Sigmoid colon (tissue), 7 donors: ENCODE measurements around the gene STK24. TPM values are rescaled to one million over a fixed set of nuclear protein-coding genes. Genes with fewer than 3 reads are reported as not detected.

Experiments
- DNase-seq: peaks from one replicate; pipeline ENCODE4 v3.0.0-alpha.2; 2019
- H3K27ac ChIP-seq, 4 donors: fragments of 200-600 bp; sonication (generic); one replicate each; pipeline ENCODE4 v1.5.1; 2016 to 2019; ENCODE audit warnings: mild to moderate bottlenecking in 1 of 4
- H3K27me3 ChIP-seq, 3 donors: fragments of 200-600 bp; sonication (generic); one replicate each; pipeline ENCODE4 v1.5.1; 2019; ENCODE audit warnings: mild to moderate bottlenecking in 1 of 3
- H3K36me3 ChIP-seq, 4 donors: fragments of 200-600 bp; sonication (generic); one replicate each; pipeline ENCODE4 v1.5.1; 2016 to 2019
- H3K4me1 ChIP-seq, 4 donors: fragments of 200-600 bp; sonication (generic); one replicate each; pipeline ENCODE4 v1.5.1; 2017 to 2019
- H3K4me3 ChIP-seq, 4 donors: fragments of 200-600 bp; sonication (generic); one replicate each; pipeline ENCODE4 v1.5.1; 2017 to 2019; ENCODE audit warnings: mild to moderate bottlenecking in 2 of 4, moderate library complexity in 1 of 4
- H3K9me3 ChIP-seq, 4 donors: fragments of 200-600 bp in 3 of 4; sonication (generic) in 3 of 4; one replicate each; pipeline versions ENCODE4 v1.5.1 to v1.6.1; 2013 to 2019
- CTCF ChIP-seq, 4 experiments: fragments of 450-650 bp in 3 of 4; fragments of 200-600 bp in 1 of 4; IDR thresholded peaks; one replicate each; pipeline ENCODE4 v1.5.1; 2016 to 2019; ENCODE audit warnings: antibody characterized with exemption in 4 of 4, mild to moderate bottlenecking in 3 of 4, moderate library complexity in 2 of 4
- EP300 ChIP-seq, 4 donors: sonication (generic); formaldehyde crosslinking; IDR thresholded peaks; one replicate each; pipeline ENCODE4 v1.6.1; 2017; ENCODE audit warnings: antibody characterized with exemption in 4 of 4
- POLR2A ChIP-seq, 2 donors: fragments of 450-650 bp; IDR thresholded peaks; one replicate each; pipeline ENCODE4 v1.6.1; 2016; ENCODE audit warnings: antibody characterized with exemption in 2 of 2, mild to moderate bottlenecking in 2 of 2, moderate library complexity in 2 of 2
- POLR2AphosphoS5 ChIP-seq, 4 donors: sonication (generic); formaldehyde crosslinking; IDR thresholded peaks; one replicate each; pipeline ENCODE4 v1.6.1; 2017; ENCODE audit warnings: antibody characterized with exemption in 4 of 4
- WGBS, 2 donors: extraction: QIAGEN DNeasy Blood & Tissue Kit; methylation state at CpG; one replicate each; pipeline ENCODE4 v1.1.7; 2013; 5-methylcytosine and 5-hydroxymethylcytosine counted together
- intact Hi-C: fragments of 100-400 bp; cut with DNase I; formaldehyde crosslinking; loops from one replicate; pipeline ENCODE4 v1.15.1; 2023
- polyA plus RNA-seq, 3 donors: library from polyadenylated mRNA; stranded (reverse); fragments of 200-250 nt; gene quantifications; one replicate each; pipeline ENCODE4 v1.2.3, GENCODE V29; 2013
- total RNA-seq, 4 donors: library from RNA; depleted of rRNA; stranded (reverse); fragments of >200 nt; gene quantifications; one replicate each; pipeline ENCODE4 v1.1.0, GENCODE V29; 2016
- donor health status: healthy with polysubstance abuse.
- donor health status: Bipolar disorder and iron deficiency.
- donor health status: healthy.

Gene STK24
- total and polyA plus RNA-seq, 7 donors, result 59.7 to 200 (median 78.9) TPM

DNA sequence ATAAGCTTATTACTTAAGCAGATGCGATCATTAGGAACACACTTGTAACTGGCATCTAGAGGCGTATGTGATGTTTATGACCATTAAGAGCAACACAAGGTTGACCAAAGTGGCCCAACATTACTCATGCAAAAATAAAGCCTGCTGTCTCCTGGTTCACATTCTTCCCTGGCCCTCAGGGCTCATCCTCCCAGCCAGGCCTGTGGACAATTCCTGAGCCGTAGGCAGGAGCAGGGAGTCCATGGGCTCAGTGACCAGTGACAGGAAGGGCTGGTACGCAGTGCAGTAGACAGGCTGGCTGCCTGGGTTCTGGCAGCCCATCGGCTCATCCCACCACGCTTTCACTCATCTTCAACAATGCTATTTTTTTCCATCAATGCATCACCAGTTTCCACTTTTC, 106.0 kb downstream of the STK24 start:
- DNase-seq, result no peak
- H3K27me3 ChIP-seq, result no peaks in the 10 kb centered on the region
- H3K36me3 ChIP-seq, result peaks cover 12 to 37% (median 19%) of the 10 kb centered on the region in 4 donors
- TF ChIP-seq EP300 (IDR thresholded peaks at IDR 0.05) (no peak), POLR2A (IDR thresholded peaks at IDR 0.05) (no peak), CTCF (IDR thresholded peaks at IDR 0.05) (no peak), POLR2AphosphoS5 (IDR thresholded peaks at IDR 0.05) (no peak)
- H3K4me1 ChIP-seq, result peaks cover 0 to 44% (median 30%) of the 10 kb centered on the region in 4 donors
- no peaks in the 10 kb centered on the region for H3K9me3 ChIP-seq
- 79% methylated on average over 6 of the region's 6 CpGs for WGBS, 2 donors
- intact Hi-C loops, result no loop called here
- no peak overlapping the region for H3K27ac ChIP-seq
- H3K4me3 ChIP-seq, result no peak overlapping the region

- H3K27ac ChIP-seq, result peak overlapping the region in 3 of 4 donors; percentile 53 to 59 (median 58)
- H3K4me3 ChIP-seq, result no peak overlapping the region
- no peak for TF ChIP-seq POLR2A (IDR thresholded peaks at IDR 0.05)
- no peak for TF ChIP-seq POLR2AphosphoS5 (IDR thresholded peaks at IDR 0.05)
- no peak for TF ChIP-seq EP300 (IDR thresholded peaks at IDR 0.05)
- no peak for TF ChIP-seq CTCF (IDR thresholded peaks at IDR 0.05)
- H3K27me3 ChIP-seq, result no peaks in the 10 kb centered on the region
- peaks cover 11 to 30% (median 12%) of the 10 kb centered on the region in 4 donors for H3K36me3 ChIP-seq
- no peaks in the 10 kb centered on the region for H3K9me3 ChIP-seq
- WGBS, 2 donors, result 95 to 96% methylated on average over 20 of the region's 20 CpGs
- intact Hi-C loops, result no loop called here
- peak; percentile 61 for DNase-seq
- H3K4me1 ChIP-seq, result peaks cover 0 to 47% (median 32%) of the 10 kb centered on the region in 4 donors
Measured at GRCh38 chr13:98468929-98469328, 108.0 kb downstream of the STK24 start.

GRCh38 chr13:98468361-98468760, 108.5 kb downstream of the STK24 start:
- peaks cover 0 to 53% (median 36%) of the 10 kb centered on the region in 4 donors for H3K4me1 ChIP-seq
- H3K36me3 ChIP-seq, result peaks cover 9 to 32% (median 14%) of the 10 kb centered on the region in 4 donors
- H3K27ac ChIP-seq, result peak overlapping the region; percentile 15 to 59 (median 56)
- H3K4me3 ChIP-seq, result no peak overlapping the region
- intact Hi-C loops, result no loop called here
- no peak for DNase-seq
- 76 to 85% methylated on average over 3 of the region's 3 CpGs for whole genome bisulfite sequencing, 2 donors
- TF ChIP-seq POLR2AphosphoS5 (IDR thresholded peaks at IDR 0.05), result no peak
- TF ChIP-seq CTCF (IDR thresholded peaks at IDR 0.05), result no peak
- TF ChIP-seq POLR2A (IDR thresholded peaks at IDR 0.05), result no peak
- no peak for TF ChIP-seq EP300 (IDR thresholded peaks at IDR 0.05)
- H3K27me3 ChIP-seq, result no peaks in the 10 kb centered on the region
- H3K9me3 ChIP-seq, result no peaks in the 10 kb centered on the region

- Histone ChIP-seq H3K4me3 (no peak overlapping the region), H3K9me3 (no peaks in the 10 kb centered on the region), H3K36me3 (peaks cover 9 to 34% (median 15%) of the 10 kb centered on the region in 4 donors), H3K27ac (peak overlapping the region; percentile 15 to 59 (median 56)), H3K27me3 (no peaks in the 10 kb centered on the region), H3K4me1 (peaks cover 0 to 61% (median 44%) of the 10 kb centered on the region in 4 donors)
- intact Hi-C loops, result no loop called here
- WGBS, 2 donors, result 61 to 82% methylated on average over 13 of the region's 13 CpGs
- peak; percentile 58 for DNase-seq
- TF ChIP-seq POLR2A (IDR thresholded peaks at IDR 0.05) (no peak), EP300 (IDR thresholded peaks at IDR 0.05) (no peak), CTCF (IDR thresholded peaks at IDR 0.05) (no peak), POLR2AphosphoS5 (IDR thresholded peaks at IDR 0.05) (no peak)
Measured at GRCh38 chr13:98467263-98467985, 109.5 kb downstream of the STK24 start.
